Skeletal muscle satellite cell (primary cell): ENCODE measurements around the gene WDR26.
"Not testable (repeated sequence)": the region's sequence is repeated elsewhere in the genome, so short reads cannot be mapped to it uniquely, and the experiment has no call there.

Experiments used
- H3K27me3 ChIP-seq: 2 replicates; pipeline ENCODE4 v1.7.0; 2013; ENCODE audit warnings: low read length; ENCODE audit not compliant: control insufficient read depth, insufficient read depth
- H3K36me3 ChIP-seq: 2 replicates; pipeline ENCODE4 v1.7.0; 2013; ENCODE audit warnings: mild to moderate bottlenecking, control low read depth, low read length; ENCODE audit not compliant: insufficient read depth
- H3K4me1 ChIP-seq: 2 replicates; pipeline ENCODE4 v1.7.0; 2013; ENCODE audit warnings: low read length; ENCODE audit not compliant: control insufficient read depth, insufficient read depth
- H3K4me2 ChIP-seq: 2 replicates; pipeline ENCODE4 v1.7.0; 2013; ENCODE audit warnings: mild to moderate bottlenecking, low read length
- H3K4me3 ChIP-seq: 2 replicates; pipeline ENCODE4 v1.7.0; 2013; ENCODE audit warnings: low read length
- H3K9ac ChIP-seq: 2 replicates; pipeline ENCODE4 v1.7.0; 2013; ENCODE audit warnings: mild to moderate bottlenecking, low read depth, low read length, moderate library complexity
- H3K9me3 ChIP-seq: replicated peaks from 2 replicates; pipeline ENCODE4 v1.7.0; 2013; ENCODE audit warnings: mild to moderate bottlenecking, control low read depth, low read length

WDR26 gene

DNA sequence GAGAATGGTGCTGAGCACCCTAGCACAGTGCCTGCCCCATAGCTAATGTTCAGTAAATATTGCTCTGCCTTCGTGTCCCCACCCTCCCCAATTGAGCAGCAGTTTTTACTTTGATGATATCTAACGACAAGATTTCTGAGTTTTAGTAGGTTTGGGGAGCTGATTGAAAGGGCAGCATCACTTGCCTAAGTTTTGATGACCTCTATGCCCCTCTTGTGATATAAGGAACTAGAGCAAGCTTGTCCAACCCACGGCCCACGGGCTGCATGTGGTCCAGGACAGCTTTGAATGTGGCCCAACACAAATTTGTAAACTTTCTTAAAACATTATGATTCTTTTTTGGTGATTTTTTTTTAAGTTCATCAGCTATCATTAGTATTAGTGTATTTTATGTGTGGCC is 76.4 kb downstream of the WDR26 start:
- Histone ChIP-seq H3K9me3 (no peaks in the 10 kb centered on the region), H3K4me3 (peak overlapping the region; percentile 99), H3K36me3 (no peaks in the 10 kb centered on the region), H3K4me1 (peaks cover 7% of the 10 kb centered on the region), H3K9ac (peak overlapping the region; percentile 83), H3K4me2 (peak overlapping the region; percentile 81), H3K27me3 (no peaks in the 10 kb centered on the region)

DNA sequence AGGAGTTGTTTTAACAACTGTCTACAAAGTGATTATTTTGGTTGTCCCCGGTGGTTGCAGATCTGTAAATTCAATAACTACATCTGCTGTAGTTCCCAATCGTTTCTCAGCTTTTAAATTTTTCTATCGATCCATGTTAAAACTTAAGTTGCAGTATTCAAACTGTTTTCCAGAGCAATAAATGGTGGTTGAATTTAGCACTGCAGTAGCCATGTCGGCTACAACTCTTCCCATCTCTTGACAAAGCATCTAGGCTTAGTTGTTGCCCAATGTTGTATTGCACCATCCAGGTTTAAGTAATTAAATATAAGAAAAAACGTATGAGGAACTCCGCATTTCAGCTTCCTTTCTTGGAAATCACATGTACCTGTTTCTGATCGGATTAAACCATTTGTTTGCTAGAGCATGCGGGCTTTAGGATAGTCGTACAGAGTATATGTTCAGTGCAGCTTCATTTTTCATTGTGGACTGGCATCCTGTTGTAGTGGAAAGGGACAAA is 76.9 kb downstream of the WDR26 start:
- H3K9ac ChIP-seq = peak overlapping the region; percentile 83
- H3K4me3 ChIP-seq = peak overlapping the region; percentile 99
- H3K27me3 ChIP-seq = no peaks in the 10 kb centered on the region
- peak overlapping the region; percentile 81 for H3K4me2 ChIP-seq
- no peaks in the 10 kb centered on the region for H3K36me3 ChIP-seq
- peaks cover 7% of the 10 kb centered on the region for H3K4me1 ChIP-seq
- H3K9me3 ChIP-seq = no peaks in the 10 kb centered on the region

- H3K27me3 ChIP-seq = no peaks in the 10 kb centered on the region
- H3K4me2 ChIP-seq = peak within 1 kb of the TSS; percentile 81
- H3K4me1 ChIP-seq = peaks cover 7% of the 10 kb centered on the region
- peak within 1 kb of the TSS; percentile 99 for H3K4me3 ChIP-seq
- no peaks in the 10 kb centered on the region for H3K9me3 ChIP-seq
- H3K36me3 ChIP-seq = no peaks in the 10 kb centered on the region
- peak within 1 kb of the TSS; percentile 83 for H3K9ac ChIP-seq
These were observed 77.6 kb downstream of the WDR26 start, which contains the start of gene CNIH4 for GRCh38 chr1:224356685-224357625. TSS of gene CNIH4 (plus strand) at chr1:224356879. CDS start at chr1:224356925, 46 bp downstream.

GRCh38 chr1:224353975-224354925 is 80.3 kb downstream of the WDR26 start:
- Histone ChIP-seq H3K4me2 (no peak overlapping the region), H3K36me3 (no peaks in the 10 kb centered on the region), H3K9me3 (no peaks in the 10 kb centered on the region), H3K9ac (no peak overlapping the region), H3K4me3 (no peak overlapping the region), H3K4me1 (peaks cover 7% of the 10 kb centered on the region), H3K27me3 (no peaks in the 10 kb centered on the region)

GRCh38 chr1:224352436-224353085 is 82.0 kb downstream of the WDR26 start:
- not testable (repeated sequence) for H3K9me3 ChIP-seq, H3K4me2 ChIP-seq, H3K36me3 ChIP-seq, H3K4me1 ChIP-seq, H3K9ac ChIP-seq, H3K27me3 ChIP-seq, H3K4me3 ChIP-seq

GRCh38 chr1:224349716-224350115 is 84.9 kb downstream of the WDR26 start:
- H3K36me3 ChIP-seq = not testable (repeated sequence)

DNA sequence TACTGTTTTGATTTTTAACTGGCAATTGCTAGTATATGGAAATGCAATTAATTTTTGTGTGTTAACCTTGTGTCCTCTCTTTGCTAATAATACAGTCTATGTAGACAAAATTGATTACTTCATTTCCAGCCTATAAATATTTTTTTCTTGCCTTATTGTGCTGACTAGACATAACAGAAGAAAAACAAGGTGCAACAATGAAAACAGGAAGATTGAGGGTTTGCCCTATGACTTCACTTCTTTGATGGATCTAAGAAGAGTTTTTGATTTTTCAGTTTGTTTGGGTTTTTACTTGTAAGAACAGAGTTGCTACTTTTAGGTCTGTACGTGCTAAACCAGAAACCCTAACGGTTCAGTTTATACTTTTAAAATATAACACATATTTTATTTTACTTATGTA is 86.5 kb downstream of the WDR26 start:
- Histone ChIP-seq H3K4me2 (no peak overlapping the region), H3K36me3 (no peaks in the 10 kb centered on the region), H3K9me3 (peaks cover 8% of the 10 kb centered on the region), H3K9ac (no peak overlapping the region), H3K27me3 (no peaks in the 10 kb centered on the region), H3K4me1 (no peaks in the 10 kb centered on the region), H3K4me3 (no peak overlapping the region)

More at GRCh38 chr1:224349716-224350115, 84.9 kb downstream of the WDR26 start:
- H3K4me1 ChIP-seq, H3K4me3 ChIP-seq, H3K4me2 ChIP-seq, H3K27me3 ChIP-seq, H3K9me3 ChIP-seq, H3K9ac ChIP-seq: not testable (repeated sequence)

DNA sequence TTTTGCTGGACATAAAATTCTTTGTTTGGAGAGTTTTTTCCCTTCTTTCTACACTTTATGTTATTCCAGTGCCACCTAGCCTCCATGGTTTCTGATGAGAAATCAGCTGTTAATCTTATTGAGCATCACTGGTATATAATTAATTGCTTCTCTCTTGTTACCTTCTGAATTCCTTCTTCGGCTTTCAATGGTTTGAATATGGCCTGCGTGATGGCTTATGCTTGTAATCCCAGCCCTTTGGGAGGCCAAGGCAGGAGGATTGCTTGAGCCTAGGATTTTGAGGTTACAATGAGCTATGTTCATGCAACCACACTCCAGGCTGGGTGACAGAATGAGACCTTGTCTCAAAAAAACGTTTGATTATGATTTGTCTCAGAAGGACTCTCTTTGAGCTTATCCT is 90.9 kb downstream of the WDR26 start:
- Histone ChIP-seq H3K27me3 (peaks cover 12% of the 10 kb centered on the region), H3K36me3 (no peaks in the 10 kb centered on the region)

DNA sequence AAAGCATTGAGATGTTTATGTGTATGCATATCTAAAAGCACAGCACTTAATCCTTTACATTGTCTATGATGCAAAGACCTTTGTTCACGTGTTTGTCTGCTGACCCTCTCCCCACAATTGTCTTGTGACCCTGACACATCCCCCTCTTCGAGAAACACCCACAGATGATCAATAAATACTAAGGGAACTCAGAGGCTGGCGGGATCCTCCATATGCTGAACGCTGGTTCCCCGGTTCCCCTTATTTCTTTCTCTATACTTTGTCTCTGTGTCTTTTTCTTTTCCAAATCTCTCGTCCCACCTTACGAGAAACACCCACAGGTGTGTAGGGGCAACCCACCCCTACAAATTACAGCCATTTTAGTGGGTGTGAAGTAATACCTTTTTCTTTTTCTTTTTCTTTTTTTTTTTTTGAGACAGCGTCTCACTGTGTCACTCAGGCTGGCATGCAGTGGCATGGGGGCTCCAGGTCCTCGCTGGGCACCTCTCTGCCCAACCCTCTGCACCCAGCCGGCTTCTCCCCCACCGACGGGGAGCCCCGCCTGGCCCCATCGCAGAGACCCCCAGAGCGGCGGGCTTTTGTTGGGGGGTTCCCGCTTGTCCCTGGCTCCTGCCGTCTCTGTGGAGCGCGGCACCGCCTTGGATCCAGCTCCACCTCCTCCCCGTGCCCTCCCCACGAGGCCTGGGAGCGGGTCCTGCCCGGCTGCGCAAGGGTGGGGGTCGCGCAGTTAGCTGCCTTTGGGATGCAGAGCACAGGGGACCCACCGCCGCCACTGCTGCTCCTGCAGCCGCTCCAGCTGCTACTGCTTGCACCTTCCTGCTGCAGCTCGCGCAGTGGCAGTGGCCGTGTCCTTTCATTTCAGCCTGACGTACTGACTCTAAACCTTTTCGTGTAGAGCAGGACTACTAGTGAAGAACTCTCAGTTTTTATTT is 93.9 kb downstream of the WDR26 start:
- H3K4me3 ChIP-seq = peak overlapping the region; percentile 69
- H3K9ac ChIP-seq = peak overlapping the region; percentile 52
- H3K27me3 ChIP-seq = peaks cover 13% of the 10 kb centered on the region
- H3K4me2 ChIP-seq = peak overlapping the region; percentile 92
- not testable (repeated sequence) for H3K36me3 ChIP-seq, H3K4me1 ChIP-seq
- H3K9me3 ChIP-seq = peaks cover 11% of the 10 kb centered on the region

More for the DNA sequence above, 90.9 kb downstream of the WDR26 start:
- Histone ChIP-seq H3K4me3 (no peak overlapping the region), H3K4me1 (no peaks in the 10 kb centered on the region), H3K9me3 (peaks cover 11% of the 10 kb centered on the region), H3K9ac (no peak overlapping the region), H3K4me2 (no peak overlapping the region)

- Histone ChIP-seq H3K9me3 (peaks cover 11% of the 10 kb centered on the region), H3K4me3 (no peak overlapping the region), H3K36me3 (no peaks in the 10 kb centered on the region), H3K9ac (no peak overlapping the region), H3K4me1 (no peaks in the 10 kb centered on the region), H3K4me2 (no peak overlapping the region), H3K27me3 (peaks cover 13% of the 10 kb centered on the region)
These were observed 95.1 kb downstream of the WDR26 start for GRCh38 chr1:224339442-224340033.
